Caco-2 (cell line): ENCODE results near the gene DCUN1D2. TPM values are rescaled to one million over a fixed set of nuclear protein-coding genes. Genes with fewer than 3 reads are reported as not detected.

Source experiments
- BruUV-seq: library from RNA; stranded (reverse); fragments of 400-500 nt; replicated peaks from 2 replicates; lab custom pipeline; 2021; lab: Mats Ljungman, UMichigan
- CTCF ChIA-PET: fragments of 300-600 bp; sonication (Branson Sonifier 250); formaldehyde crosslinking; loops from one replicate; lab custom pipeline; 2022; ENCODE audit warnings: antibody characterized with exemption; lab: Charles Lee
- POLR2A ChIA-PET: fragments of 300-600 bp; sonication (Branson Sonifier 250); formaldehyde crosslinking; loops from one replicate; lab custom pipeline; 2022; ENCODE audit warnings: antibody characterized with exemption; lab: Charles Lee
- DNase-seq, 2 experiments: peaks; one replicate each; pipeline versions ENCODE4 v3.0.0 to v3.0.0-alpha.2; 2020 to 2022
- H3K27me3 ChIP-seq: replicated peaks from 2 replicates; pipeline ENCODE4 v1.6.0; 2011; ENCODE audit warnings: low read length; ENCODE audit not compliant: control insufficient read depth, insufficient read depth
- H3K36me3 ChIP-seq: 2 replicates; pipeline ENCODE4 v1.5.1; 2011; ENCODE audit warnings: low read length; ENCODE audit not compliant: control insufficient read depth, insufficient read depth
- H3K4me1 ChIP-seq: fragments of 250-450 bp; sonication (Bioruptor Pico); 2 replicates; pipeline ENCODE4 v1.5.1; 2020; ENCODE audit warnings: mild to moderate bottlenecking
- H3K4me3 ChIP-seq: 2 replicates; pipeline ENCODE4 v1.5.1; 2011; ENCODE audit warnings: low read depth, mild to moderate bottlenecking, control low read depth, low read length
- H3K9me3 ChIP-seq: fragments of 250-450 bp; sonication (Bioruptor Pico); 2 replicates; pipeline ENCODE4 v1.5.1; 2020; ENCODE audit warnings: mild to moderate bottlenecking, moderate library complexity
- H3K27ac Mint-ChIP-seq: one replicate; pipeline ENCODE4 v1.8.0; 2022; ENCODE audit warnings: mixed read lengths; ENCODE audit not compliant: unreplicated experiment
- H3K27me3 Mint-ChIP-seq: one replicate; pipeline ENCODE4 v1.8.0; 2022; ENCODE audit warnings: mixed read lengths; ENCODE audit not compliant: insufficient read depth, unreplicated experiment
- H3K36me3 Mint-ChIP-seq: one replicate; pipeline ENCODE4 v1.8.0; 2022; ENCODE audit warnings: mild to moderate bottlenecking, mixed read lengths; ENCODE audit not compliant: insufficient read depth, unreplicated experiment
- H3K4me1 Mint-ChIP-seq: one replicate; pipeline ENCODE4 v1.8.0; 2022; ENCODE audit warnings: low read depth, mixed read lengths; ENCODE audit not compliant: unreplicated experiment
- H3K4me3 Mint-ChIP-seq: one replicate; pipeline ENCODE4 v1.8.0; 2022; ENCODE audit warnings: mild to moderate bottlenecking, moderate library complexity, mixed read lengths; ENCODE audit not compliant: unreplicated experiment
- H3K9me3 Mint-ChIP-seq: one replicate; pipeline ENCODE4 v1.8.0; 2022; ENCODE audit warnings: mixed read lengths; ENCODE audit not compliant: unreplicated experiment
- intact Hi-C: fragments of 100-400 bp; cut with micrococcal nuclease; formaldehyde crosslinking; loops from one replicate; pipeline ENCODE4 v1.10.0; 2022; ENCODE audit not compliant: unreplicated experiment
- total RNA-seq: library from RNA; stranded (reverse); gene quantifications from 2 replicates; pipeline ENCODE4 v1.2.3, GENCODE V29; 2022
- TF ChIP-seq, protein P1 (sequence below), 2 experiments: fragments of 200-600 bp in 1 of 2; IDR thresholded peaks; 1 replicate in 1 of 2; 2 replicates in 1 of 2; pipeline versions ENCODE4 v1.5.1 to v1.8.0; 2011 to 2022; ENCODE audit warnings: antibody characterized with exemption in 1 of 2, control low read depth in 1 of 2, inconsistent platforms in 1 of 2, low read depth in 1 of 2, low read length in 1 of 2, mild to moderate bottlenecking in 1 of 2, moderate library complexity in 1 of 2; ENCODE audit not compliant: insufficient read depth in 1 of 2, severe bottlenecking in 1 of 2, unreplicated experiment in 1 of 2

DCUN1D2 gene
- total RNA-seq, 1 experiment from 2014 or later, result 59.4 TPM

- CTCF ChIA-PET, result no interaction called here
- Histone ChIP-seq H3K4me3 (no peak overlapping the region), H3K4me1 (peaks cover 10% of the 10 kb centered on the region), H3K9me3 (no peaks in the 10 kb centered on the region), H3K36me3 (no peaks in the 10 kb centered on the region), H3K27me3 (no peaks in the 10 kb centered on the region)
- intact Hi-C loops, result no loop called here
- H3K27me3 Mint-ChIP-seq, result no peaks in the 10 kb centered on the region
- POLR2A ChIA-PET, result no interaction called here
- TF ChIP-seq, protein P1, sequence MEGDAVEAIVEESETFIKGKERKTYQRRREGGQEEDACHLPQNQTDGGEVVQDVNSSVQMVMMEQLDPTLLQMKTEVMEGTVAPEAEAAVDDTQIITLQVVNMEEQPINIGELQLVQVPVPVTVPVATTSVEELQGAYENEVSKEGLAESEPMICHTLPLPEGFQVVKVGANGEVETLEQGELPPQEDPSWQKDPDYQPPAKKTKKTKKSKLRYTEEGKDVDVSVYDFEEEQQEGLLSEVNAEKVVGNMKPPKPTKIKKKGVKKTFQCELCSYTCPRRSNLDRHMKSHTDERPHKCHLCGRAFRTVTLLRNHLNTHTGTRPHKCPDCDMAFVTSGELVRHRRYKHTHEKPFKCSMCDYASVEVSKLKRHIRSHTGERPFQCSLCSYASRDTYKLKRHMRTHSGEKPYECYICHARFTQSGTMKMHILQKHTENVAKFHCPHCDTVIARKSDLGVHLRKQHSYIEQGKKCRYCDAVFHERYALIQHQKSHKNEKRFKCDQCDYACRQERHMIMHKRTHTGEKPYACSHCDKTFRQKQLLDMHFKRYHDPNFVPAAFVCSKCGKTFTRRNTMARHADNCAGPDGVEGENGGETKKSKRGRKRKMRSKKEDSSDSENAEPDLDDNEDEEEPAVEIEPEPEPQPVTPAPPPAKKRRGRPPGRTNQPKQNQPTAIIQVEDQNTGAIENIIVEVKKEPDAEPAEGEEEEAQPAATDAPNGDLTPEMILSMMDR (IDR thresholded peaks at IDR 0.05; ENCODE audit: insufficient read depth in 1 of 2, low read depth in 1 of 2, low read length in 1 of 2, severe bottlenecking in 1 of 2, unreplicated experiment in 1 of 2), result no peak
- H3K27ac Mint-ChIP-seq, result no peak overlapping the region
- DNase-seq, result no peak
- no peaks in the 10 kb centered on the region for H3K4me1 Mint-ChIP-seq
- no peak overlapping the region for H3K4me3 Mint-ChIP-seq
- peaks cover 6% of the 10 kb centered on the region for H3K36me3 Mint-ChIP-seq
- no peaks in the 10 kb centered on the region for H3K9me3 Mint-ChIP-seq
- no TSS peak for BruUV-seq
Observed at GRCh38 chr13:113430378-113431110, 60.0 kb downstream of the DCUN1D2 start.

GRCh38 chr13:113429608-113429985 is 60.9 kb downstream of the DCUN1D2 start:
- Mint-ChIP-seq H3K9me3 (no peaks in the 10 kb centered on the region), H3K4me3 (no peak overlapping the region), H3K27me3 (no peaks in the 10 kb centered on the region), H3K36me3 (peaks cover 6% of the 10 kb centered on the region), H3K4me1 (no peaks in the 10 kb centered on the region), H3K27ac (no peak overlapping the region)
- CTCF ChIA-PET, result no interaction called here
- POLR2A ChIA-PET, result no interaction called here
- BruUV-seq, result no TSS peak
- H3K9me3 ChIP-seq, result no peaks in the 10 kb centered on the region
- no peak overlapping the region for H3K4me3 ChIP-seq
- no peak for DNase-seq
- peaks cover 10% of the 10 kb centered on the region for H3K4me1 ChIP-seq
- intact Hi-C loops, result no loop called here
- TF ChIP-seq, protein P1 (IDR thresholded peaks at IDR 0.05; ENCODE audit: insufficient read depth in 1 of 2, low read depth in 1 of 2, low read length in 1 of 2, severe bottlenecking in 1 of 2, unreplicated experiment in 1 of 2), result no peak
- H3K36me3 ChIP-seq, result no peaks in the 10 kb centered on the region
- H3K27me3 ChIP-seq, result no peaks in the 10 kb centered on the region

- intact Hi-C loops, result no loop called here
- H3K36me3 ChIP-seq, result no peaks in the 10 kb centered on the region
- ChIA-PET POLR2A (no interaction called here), CTCF (no interaction called here)
- H3K4me1 ChIP-seq, result peaks cover 10% of the 10 kb centered on the region
- Mint-ChIP-seq H3K36me3 (peaks cover 6% of the 10 kb centered on the region), H3K27ac (no peak overlapping the region), H3K9me3 (no peaks in the 10 kb centered on the region), H3K4me1 (no peaks in the 10 kb centered on the region), H3K27me3 (no peaks in the 10 kb centered on the region), H3K4me3 (no peak overlapping the region)
- no TSS peak for BruUV-seq
- TF ChIP-seq, protein P1 (IDR thresholded peaks at IDR 0.05; ENCODE audit: insufficient read depth in 1 of 2, low read depth in 1 of 2, low read length in 1 of 2, severe bottlenecking in 1 of 2, unreplicated experiment in 1 of 2), result no peak
- no peak overlapping the region for H3K4me3 ChIP-seq
- H3K27me3 ChIP-seq, result no peaks in the 10 kb centered on the region
- no peaks in the 10 kb centered on the region for H3K9me3 ChIP-seq
- DNase-seq, result no peak
Observed at GRCh38 chr13:113428871-113429607, 61.5 kb downstream of the DCUN1D2 start.
